Measurements from ENCODE around the gene GPD1L. TPM values are rescaled to one million over a fixed set of nuclear protein-coding genes. Genes with fewer than 3 reads are reported as not detected.

The GPD1L gene
- total and polyA plus RNA-seq, 2 of the 4 experiments (the other 2 are of a cell fraction): 3.9 to 7.9 TPM

DNA sequence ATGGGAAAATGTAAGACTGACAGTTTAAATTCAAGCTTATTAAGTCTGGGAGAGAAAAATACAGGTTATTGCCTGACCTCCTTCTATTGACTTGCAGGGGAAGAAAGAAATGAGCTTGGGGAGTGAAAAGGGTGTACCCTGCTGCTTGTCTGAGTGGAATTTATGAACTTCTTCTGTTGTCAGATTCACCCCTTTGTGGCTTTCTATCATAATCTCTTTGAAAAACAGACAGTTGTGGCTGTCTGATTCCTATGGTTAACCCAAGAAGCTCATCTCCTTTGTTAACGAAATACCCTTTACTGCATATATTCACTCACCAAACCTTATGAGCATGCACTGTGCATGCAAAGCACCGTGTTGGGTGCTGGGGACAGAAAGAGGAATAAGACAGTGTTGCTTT is 22.5 kb downstream of the GPD1L start:
- H3K4ac ChIP-seq (ENCODE audit: low read depth, low read length): no peak overlapping the region
- TF ChIP-seq CEBPB (IDR thresholded peaks at IDR 0.05; ENCODE audit: low read depth, low read length): no peak
- TF ChIP-seq CTCF (conservative IDR thresholded peaks at IDR 0.05; ENCODE audit: low read depth, low read length): no peak
- no peak for TF ChIP-seq USF2 (IDR thresholded peaks at IDR 0.05; ENCODE audit: low read depth, low read length)
- TF ChIP-seq MAFK (IDR thresholded peaks at IDR 0.05; ENCODE audit: low read depth, low read length): no peak
- TF ChIP-seq RAD21 (IDR thresholded peaks at IDR 0.05; ENCODE audit: low read length): no peak
- no peak for TF ChIP-seq FOS (IDR thresholded peaks at IDR 0.05; ENCODE audit: low read depth, low read length)
- no peak for TF ChIP-seq RCOR1 (IDR thresholded peaks at IDR 0.05; ENCODE audit: insufficient replicate concordance, low read length)
- TF ChIP-seq CHD1 (IDR thresholded peaks at IDR 0.05; ENCODE audit: low read depth, low read length): no peak
- no peak for TF ChIP-seq ELK1 (IDR thresholded peaks at IDR 0.05; ENCODE audit: borderline replicate concordance, low read depth, low read length)
- no peak for TF ChIP-seq MAZ (IDR thresholded peaks at IDR 0.05; ENCODE audit: borderline replicate concordance, low read depth, low read length)
- TF ChIP-seq MXI1 (IDR thresholded peaks at IDR 0.05; ENCODE audit: borderline replicate concordance, low read depth, low read length): no peak
- H3K27ac ChIP-seq (ENCODE audit: insufficient read depth, low read length): no peak overlapping the region
- H2BK5ac ChIP-seq (ENCODE audit: low read depth, low read length, poor library complexity, severe bottlenecking): no peak overlapping the region
- H2BK120ac ChIP-seq (ENCODE audit: low read depth, low read length): no peak overlapping the region
- H4K8ac ChIP-seq (ENCODE audit: low read depth in 2 of 2, low read length in 2 of 2): no peak overlapping the region
- no peak overlapping the region for H2BK20ac ChIP-seq (ENCODE audit: low read depth, low read length)
- H2AK9ac ChIP-seq (replicated peaks; ENCODE audit: low read depth, low read length, poor library complexity): no peak overlapping the region
- no peaks in the 10 kb centered on the region for H3K27me3 ChIP-seq (ENCODE audit: control insufficient read depth, insufficient read depth, low read length)
- H3K9ac ChIP-seq (ENCODE audit: low read depth, low read length): no peak overlapping the region
- no peaks in the 10 kb centered on the region for H3K4me1 ChIP-seq (ENCODE audit: control insufficient read depth, insufficient read depth, low read length)
- H3K23ac ChIP-seq (ENCODE audit: low read depth, low read length): no peak overlapping the region
- H3K56ac ChIP-seq (ENCODE audit: extremely low read depth, insufficient read depth, low read length): no peak overlapping the region
- no peak overlapping the region for H4K5ac ChIP-seq (ENCODE audit: low read depth, low read length)
- H3K9me1 ChIP-seq (ENCODE audit: insufficient read depth, low read length): no peaks in the 10 kb centered on the region; the same call in 1 of the 2 replicates
- ChIA-PET POLR2A (ENCODE audit: unreplicated experiment) (no interaction called here), CTCF (no interaction called here)
- H2AK5ac ChIP-seq (ENCODE audit: low read depth, low read length): no peak overlapping the region
- dilution Hi-C loops (cut with HindIII; ENCODE audit: low sequenced_read_pairs, unreplicated experiment) (no loop called here), in situ Hi-C loops (cut with MboI; ENCODE audit: low sequenced_read_pairs) (loop anchor here (25.0 kb wide), 1 partner anchor 517 kb away; no protein-coding TSS in a partner anchor), intact Hi-C loops (cut with micrococcal nuclease) (no loop called here)
- no peaks in the 10 kb centered on the region; a peak in 1 of 4 replicates for H3K79me1 ChIP-seq (ENCODE audit: low read depth in 1 of 2, low read length in 2 of 2)
- no peak for ATAC-seq (ENCODE audit: low read depth)
- H3K9me3 ChIP-seq (ENCODE audit: control insufficient read depth, insufficient read depth, low read length): no peaks in the 10 kb centered on the region
- no peaks in the 10 kb centered on the region for H4K20me1 ChIP-seq (ENCODE audit: insufficient read depth, low read length)
- BruUV-seq (replicated peaks): no TSS peak
- H2BK15ac ChIP-seq (ENCODE audit: low read depth, low read length): no peak overlapping the region
- H2AFZ ChIP-seq (replicated peaks; ENCODE audit: low read length, poor library complexity): no peak overlapping the region
- H3K14ac ChIP-seq (replicated peaks; ENCODE audit: low read depth, low read length): no peak overlapping the region
- H3K36me3 ChIP-seq (ENCODE audit: control insufficient read depth, insufficient read depth, low read length): no peaks in the 10 kb centered on the region
- WGBS, 2 experiments (ENCODE audit: extremely low coverage in 2 of 2, insufficient read length in 1 of 2): no CpG with 5 or more reads among the region's 2 CpGs
- H3K4me3 ChIP-seq (ENCODE audit: insufficient read depth, low read depth, low read length): no peak overlapping the region
- no peak overlapping the region for H3K18ac ChIP-seq (ENCODE audit: low read depth, low read length)
- no peak overlapping the region for H3K4me2 ChIP-seq (ENCODE audit: low read depth, low read length)
- H4K91ac ChIP-seq (ENCODE audit: insufficient read depth, low read depth, low read length): no peak overlapping the region
- DNase-seq: no peak
